ENCODE results near the gene ARGLU1.
"Not testable (repeated sequence)": the region's sequence is repeated elsewhere in the genome, so short reads cannot be mapped to it uniquely, and the experiment has no call there.

Gene ARGLU1

GRCh38 chr13:106603546-106603945 is 35.6 kb upstream of the ARGLU1 start:
- Histone ChIP-seq H3K36me3 (ENCODE audit: insufficient read depth, low read length) (no peaks in the 10 kb centered on the region), H3K4me3 (ENCODE audit: low read depth in 1 of 2, low read length in 2 of 2) (no peak overlapping the region), H3K9me3 (ENCODE audit: insufficient read depth, low read length, severe bottlenecking) (no peaks in the 10 kb centered on the region), H3K9ac (ENCODE audit: low read depth, low read length) (no peak overlapping the region), H4K20me1 (ENCODE audit: insufficient read depth, low read length) (no peaks in the 10 kb centered on the region), H2AFZ (ENCODE audit: low read depth, low read length) (no peak overlapping the region), H3K27ac (ENCODE audit: low read length) (no peak overlapping the region), H3K4me2 (ENCODE audit: insufficient read depth, low read length) (no peak overlapping the region), H3K27me3 (ENCODE audit: insufficient read depth, low read length, poor library complexity) (no peaks in the 10 kb centered on the region), H3K79me2 (ENCODE audit: insufficient read depth, low read length) (no peaks in the 10 kb centered on the region), H3K4me1 (ENCODE audit: insufficient read depth, low read length) (peaks cover 19% of the 10 kb centered on the region)
- TF ChIP-seq CTCF (IDR thresholded peaks at IDR 0.05; ENCODE audit: borderline replicate concordance, extremely low read depth, low read length, poor library complexity, severe bottlenecking) (no peak), EZH2 (IDR thresholded peaks at IDR 0.05; ENCODE audit: borderline replicate concordance, low read depth, low read length, severe bottlenecking) (no peak)
- no peak for DNase-seq
- no peak for ATAC-seq (ENCODE audit: insufficient read depth, low read depth)

GRCh38 chr13:106602178-106602577 is 34.2 kb upstream of the ARGLU1 start:
- no peak overlapping the region for H3K9ac ChIP-seq (ENCODE audit: low read depth, low read length)
- H3K27ac ChIP-seq (ENCODE audit: low read length), result no peak overlapping the region
- TF ChIP-seq CTCF (IDR thresholded peaks at IDR 0.05; ENCODE audit: borderline replicate concordance, extremely low read depth, low read length, poor library complexity, severe bottlenecking) (no peak), EZH2 (IDR thresholded peaks at IDR 0.05; ENCODE audit: borderline replicate concordance, low read depth, low read length, severe bottlenecking) (no peak)
- no peak overlapping the region for H3K4me2 ChIP-seq (ENCODE audit: insufficient read depth, low read length)
- H2AFZ ChIP-seq (ENCODE audit: low read depth, low read length), result no peak overlapping the region
- no peak for ATAC-seq (ENCODE audit: insufficient read depth, low read depth)
- DNase-seq, result no peak
- H3K4me1 ChIP-seq (ENCODE audit: insufficient read depth, low read length), result peaks cover 19% of the 10 kb centered on the region
- no peaks in the 10 kb centered on the region for H3K9me3 ChIP-seq (ENCODE audit: insufficient read depth, low read length, severe bottlenecking)
- no peaks in the 10 kb centered on the region for H3K27me3 ChIP-seq (ENCODE audit: insufficient read depth, low read length, poor library complexity)
- H4K20me1 ChIP-seq (ENCODE audit: insufficient read depth, low read length), result no peaks in the 10 kb centered on the region
- no peaks in the 10 kb centered on the region for H3K36me3 ChIP-seq (ENCODE audit: insufficient read depth, low read length)
- no peaks in the 10 kb centered on the region for H3K79me2 ChIP-seq (ENCODE audit: insufficient read depth, low read length)
- no peak overlapping the region for H3K4me3 ChIP-seq (ENCODE audit: low read depth in 1 of 2, low read length in 2 of 2)

- Histone ChIP-seq H3K9ac (ENCODE audit: low read depth, low read length) (no peak overlapping the region), H3K27me3 (ENCODE audit: insufficient read depth, low read length, poor library complexity) (no peaks in the 10 kb centered on the region), H3K79me2 (ENCODE audit: insufficient read depth, low read length) (no peaks in the 10 kb centered on the region), H3K27ac (ENCODE audit: low read length) (no peak overlapping the region), H3K4me1 (ENCODE audit: insufficient read depth, low read length) (peaks cover 19% of the 10 kb centered on the region), H3K4me2 (ENCODE audit: insufficient read depth, low read length) (no peak overlapping the region), H3K4me3 (ENCODE audit: low read depth in 1 of 2, low read length in 2 of 2) (no peak overlapping the region), H3K9me3 (ENCODE audit: insufficient read depth, low read length, severe bottlenecking) (no peaks in the 10 kb centered on the region), H2AFZ (ENCODE audit: low read depth, low read length) (no peak overlapping the region), H3K36me3 (ENCODE audit: insufficient read depth, low read length) (no peaks in the 10 kb centered on the region), H4K20me1 (ENCODE audit: insufficient read depth, low read length) (no peaks in the 10 kb centered on the region)
- ATAC-seq (ENCODE audit: insufficient read depth, low read depth) (no peak), DNase-seq (no peak)
- TF ChIP-seq EZH2 (IDR thresholded peaks at IDR 0.05; ENCODE audit: borderline replicate concordance, low read depth, low read length, severe bottlenecking), result no peak
- TF ChIP-seq CTCF (IDR thresholded peaks at IDR 0.05; ENCODE audit: borderline replicate concordance, extremely low read depth, low read length, poor library complexity, severe bottlenecking), result no peak
Observed at GRCh38 chr13:106601489-106601888, 33.6 kb upstream of the ARGLU1 start.

GRCh38 chr13:106600798-106601135 is 32.8 kb upstream of the ARGLU1 start:
- not testable (repeated sequence) for ATAC-seq (ENCODE audit: insufficient read depth, low read depth); H2AFZ ChIP-seq (ENCODE audit: low read depth, low read length); H3K9ac ChIP-seq (ENCODE audit: low read depth, low read length); H3K9me3 ChIP-seq (ENCODE audit: insufficient read depth, low read length, severe bottlenecking); H3K79me2 ChIP-seq (ENCODE audit: insufficient read depth, low read length); H3K4me2 ChIP-seq (ENCODE audit: insufficient read depth, low read length); H4K20me1 ChIP-seq (ENCODE audit: insufficient read depth, low read length); H3K27me3 ChIP-seq (ENCODE audit: insufficient read depth, low read length, poor library complexity); H3K27ac ChIP-seq (ENCODE audit: low read length); H3K4me3 ChIP-seq (ENCODE audit: low read depth in 1 of 2, low read length in 2 of 2); H3K36me3 ChIP-seq (ENCODE audit: insufficient read depth, low read length)
- peaks cover 19% of the 10 kb centered on the region for H3K4me1 ChIP-seq (ENCODE audit: insufficient read depth, low read length)
- peak; percentile 13 for DNase-seq

Data from DND-41 (cell line).